ENCODE measurements around the gene HTR3C.
"Not testable (repeated sequence)": the region's sequence is repeated elsewhere in the genome, so short reads cannot be mapped to it uniquely, and the experiment has no call there.

DNA sequence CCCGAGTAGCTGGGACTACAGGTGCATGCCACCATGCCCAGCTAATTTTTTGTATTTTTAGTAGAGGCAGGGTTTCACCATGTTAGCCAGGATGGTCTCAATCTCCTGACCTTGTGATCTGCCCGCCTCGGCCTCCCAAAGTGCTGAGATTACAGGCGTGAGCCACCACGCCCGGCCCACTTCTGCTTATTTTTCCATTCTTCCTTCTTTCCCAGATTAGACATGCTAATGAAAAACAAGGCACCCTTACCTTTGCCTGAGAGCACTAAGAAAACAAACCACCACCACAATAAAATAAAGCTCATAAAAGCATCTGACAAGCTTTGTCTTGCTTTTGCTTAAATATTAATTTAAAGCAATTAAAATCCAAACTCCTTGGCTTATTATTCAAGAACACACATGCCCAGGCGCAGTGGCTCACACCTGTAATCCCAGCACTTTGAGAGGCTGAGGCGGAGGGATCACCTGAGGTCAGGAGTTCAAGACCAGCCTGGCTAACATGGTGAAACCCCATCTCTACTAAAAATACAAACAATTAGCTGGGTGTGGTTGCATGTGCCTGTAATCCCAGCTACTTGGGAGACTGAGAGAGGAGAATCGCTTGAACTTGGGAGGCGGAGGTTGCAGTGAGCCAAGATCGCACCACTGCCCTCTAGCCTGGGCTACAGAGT lies 45.6 kb upstream of the HTR3C start:
- not testable (repeated sequence) for TF ChIP-seq ZNF274 (IDR thresholded peaks at IDR 0.05; ENCODE audit: low read depth, low read length); SUZ12 (IDR thresholded peaks at IDR 0.05; ENCODE audit: extremely low read depth, insufficient read depth, insufficient read length); YY1 (IDR thresholded peaks at IDR 0.05; ENCODE audit: insufficient read depth, insufficient read length)

Data from NT2/D1 (cell line).